CD4-positive, alpha-beta T cell treated with Interleukin-6 at 100 ng/mL for 8 hours (primary cell): ENCODE data around the gene SLC25A45.

Source experiments
- DNase-seq: peaks from one replicate; pipeline ENCODE4 v3.0.0-alpha.2; 2020; ENCODE audit warnings: mixed read lengths, low spot score

Gene SLC25A45

DNA sequence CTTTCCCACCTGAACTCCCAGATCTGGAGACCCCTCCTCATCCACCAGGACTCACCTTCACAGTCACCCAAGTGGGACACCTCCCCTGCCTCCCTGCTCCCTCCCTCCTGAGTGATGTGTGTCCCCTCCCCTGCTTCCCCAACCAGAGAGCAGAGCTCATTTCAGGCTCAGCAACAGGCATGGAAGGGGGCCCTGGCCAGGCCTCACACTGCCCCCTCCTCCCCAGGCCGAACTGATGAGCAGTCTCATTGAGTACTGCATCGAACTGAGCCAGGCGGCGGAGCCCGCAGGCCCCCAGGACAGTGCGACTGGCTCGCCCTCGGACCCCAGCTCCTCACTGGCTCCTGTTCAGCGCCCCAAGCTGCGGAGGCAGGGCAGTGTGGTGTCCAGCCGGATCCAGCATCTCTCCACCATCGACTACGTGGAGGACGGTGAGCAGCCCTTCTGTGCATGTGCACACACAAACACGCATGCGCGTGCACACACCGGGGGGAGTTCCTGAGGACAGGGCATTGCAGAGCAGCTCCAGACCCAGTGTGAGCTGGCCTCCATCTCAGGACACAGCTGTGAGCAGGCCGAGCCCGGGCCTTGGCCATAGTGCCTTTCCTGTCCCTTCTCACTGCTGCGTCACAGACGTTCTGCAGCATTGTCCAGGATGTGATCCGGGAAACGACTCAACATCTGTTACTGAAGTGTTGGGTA, 22.3 kb upstream of the SLC25A45 start:
- no peak for DNase-seq

- no peak for DNase-seq
Observed at GRCh38 chr11:65404210-65404609, 21.8 kb upstream of the SLC25A45 start.

- no peak for DNase-seq
Observed at GRCh38 chr11:65403607-65404121, 21.2 kb upstream of the SLC25A45 start.

- no peak for DNase-seq
Observed at GRCh38 chr11:65402790-65403189, 20.3 kb upstream of the SLC25A45 start.

DNA sequence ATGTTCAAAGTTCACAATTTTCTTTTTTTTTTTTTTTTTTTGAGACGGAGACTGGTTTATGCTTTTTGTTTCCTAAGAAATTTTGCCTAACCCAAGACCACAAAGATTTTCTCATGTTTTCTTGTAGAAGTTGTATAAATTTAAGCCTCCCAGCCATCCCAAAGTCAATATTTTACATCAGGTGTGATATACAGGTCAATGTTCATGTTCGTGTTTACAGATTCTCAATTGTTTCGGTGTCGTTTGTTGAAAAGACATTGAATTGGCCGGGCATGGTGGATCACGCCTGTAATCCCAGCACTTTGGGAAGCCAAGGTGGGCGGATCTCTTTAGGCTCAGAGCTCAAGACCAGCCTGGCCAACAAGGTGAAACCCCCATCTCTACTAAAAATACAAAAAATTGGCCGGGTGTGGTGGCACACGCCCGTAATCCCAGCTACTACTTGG, 19.4 kb upstream of the SLC25A45 start:
- no peak for DNase-seq

DNA sequence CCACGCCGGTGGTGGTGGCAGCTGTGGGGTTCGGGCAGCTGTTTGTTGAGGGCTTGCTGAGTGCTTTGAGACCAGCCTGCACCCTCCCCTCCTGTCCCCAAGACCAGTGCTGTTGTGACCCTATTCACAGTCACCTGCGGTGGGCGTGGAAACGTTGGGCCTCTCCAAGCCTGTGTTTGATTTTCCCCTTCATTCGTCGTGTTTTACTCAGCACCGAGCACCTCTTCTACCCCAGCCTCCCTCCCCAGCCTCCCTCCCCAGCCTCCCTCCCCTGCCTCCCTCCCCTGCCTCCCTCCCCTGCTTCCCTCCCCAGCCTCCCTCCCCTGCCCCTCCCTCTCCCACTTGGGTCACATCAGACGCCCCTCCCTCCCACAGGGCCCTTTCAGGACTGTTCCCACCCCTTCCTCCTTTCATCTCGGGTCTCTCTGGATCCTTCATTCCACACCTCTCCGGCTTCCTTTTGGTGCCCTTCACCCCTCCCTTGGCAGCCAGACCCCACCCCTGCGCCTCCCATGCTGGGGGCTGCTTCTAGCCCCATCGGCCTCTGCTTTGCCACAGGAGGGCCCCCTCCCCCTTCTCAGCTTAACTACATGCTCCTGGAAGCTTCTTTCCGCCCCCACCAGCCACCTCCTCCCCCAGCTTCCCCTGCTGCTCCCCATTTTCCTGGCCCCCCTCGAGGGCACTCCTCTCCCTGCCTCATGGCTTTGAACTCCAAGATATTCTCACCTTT, 18.8 kb upstream of the SLC25A45 start:
- DNase-seq, result no peak

DNA sequence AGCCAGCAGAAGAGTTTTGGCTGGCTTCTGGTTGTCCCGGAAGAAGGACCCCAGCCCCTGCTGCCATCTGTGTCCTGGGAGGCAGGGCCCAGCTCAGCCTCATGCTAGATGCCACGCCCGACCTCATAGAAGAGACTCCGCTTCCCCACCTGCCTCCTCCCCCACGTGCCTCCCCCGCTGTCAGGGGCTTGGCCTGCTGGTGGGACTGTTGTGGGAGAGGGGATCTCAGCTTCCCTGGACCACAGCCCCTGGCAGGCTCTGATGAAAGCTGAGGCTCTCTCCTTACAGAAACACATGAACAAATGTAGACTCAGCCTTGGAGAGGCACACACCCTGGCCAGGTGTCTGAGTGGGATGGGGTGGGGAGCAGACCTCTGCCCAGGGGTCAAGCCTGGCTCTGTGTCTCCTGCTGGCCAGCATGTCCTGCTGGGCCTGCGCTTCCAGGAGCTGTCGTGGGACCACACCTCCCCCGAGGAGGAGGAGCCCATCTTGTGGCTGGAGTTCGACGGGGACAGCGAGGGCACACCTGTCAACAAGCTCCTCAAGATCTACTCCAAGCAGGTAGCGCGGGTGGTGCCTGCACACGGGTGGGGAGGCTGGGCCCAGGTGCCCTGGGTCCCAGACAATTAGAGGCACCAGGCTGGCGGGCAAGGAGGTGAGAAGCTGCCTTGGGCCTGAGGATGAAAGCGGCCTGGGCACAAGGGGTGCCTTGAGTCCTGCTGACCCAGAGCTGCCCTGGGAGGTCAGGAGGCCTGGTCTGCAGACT, 18.0 kb upstream of the SLC25A45 start:
- DNase-seq, result no peak

- no peak for DNase-seq
Observed at GRCh38 chr11:65399845-65400244, 17.4 kb upstream of the SLC25A45 start.

- DNase-seq, result no peak
Observed at GRCh38 chr11:65399249-65399648, 16.8 kb upstream of the SLC25A45 start.

GRCh38 chr11:65398362-65398910, 16.0 kb upstream of the SLC25A45 start:
- DNase-seq, result no peak

- no peak for DNase-seq
Observed at GRCh38 chr11:65396769-65397745, 14.6 kb upstream of the SLC25A45 start.

- DNase-seq, result no peak
Observed at GRCh38 chr11:65395961-65396530, 13.6 kb upstream of the SLC25A45 start.

DNA sequence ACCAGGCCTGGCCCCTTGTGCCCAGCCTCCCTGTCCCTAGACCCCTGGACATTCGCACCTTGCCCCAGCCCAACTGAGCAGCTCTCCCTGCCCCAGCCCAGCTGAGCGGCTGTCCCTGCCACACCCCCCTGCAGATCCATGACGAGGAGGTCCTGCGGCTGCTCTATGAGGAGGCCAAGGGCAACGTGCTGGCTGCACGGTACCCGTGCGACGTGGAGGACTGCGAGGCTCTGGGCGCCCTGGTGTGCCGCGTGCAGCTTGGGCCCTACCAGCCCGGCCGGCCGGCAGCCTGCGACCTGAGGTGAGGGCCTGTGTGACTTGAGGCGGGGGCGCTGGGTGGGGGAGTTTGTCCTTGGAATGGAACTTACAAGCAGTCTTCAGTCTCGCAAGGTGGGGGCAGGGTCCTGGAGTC, 11.7 kb upstream of the SLC25A45 start:
- DNase-seq, result no peak

DNA sequence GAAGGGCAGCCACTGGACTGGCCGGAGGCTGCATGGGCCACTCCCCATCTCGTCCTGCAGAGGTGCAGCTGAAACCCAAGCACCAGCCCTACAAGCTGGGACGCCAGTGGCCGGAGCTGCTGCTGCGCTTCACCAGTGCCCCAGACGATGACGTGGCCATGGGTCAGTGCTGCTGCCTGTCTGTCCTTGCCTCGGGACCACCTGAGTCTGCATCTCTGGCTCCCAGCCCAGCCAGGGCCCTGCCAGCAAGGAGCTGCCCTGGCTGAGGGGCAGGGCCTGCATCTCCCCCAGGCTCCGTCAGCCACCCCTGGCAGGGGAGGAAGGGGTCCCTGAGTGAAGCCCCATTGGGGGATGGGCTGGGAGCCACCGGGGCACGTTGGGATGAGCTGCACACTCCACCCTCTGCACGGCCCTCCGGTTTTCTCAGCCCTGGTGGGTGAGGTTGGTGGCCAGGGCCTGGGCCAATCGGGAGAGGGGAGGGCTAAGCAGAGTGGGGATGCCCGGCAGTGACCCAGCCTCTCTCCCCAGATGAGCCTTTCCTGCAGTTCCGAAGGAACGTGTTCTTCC, 11.2 kb upstream of the SLC25A45 start:
- DNase-seq, result no peak

GRCh38 chr11:65392899-65393298, 10.5 kb upstream of the SLC25A45 start:
- no peak for DNase-seq

DNA sequence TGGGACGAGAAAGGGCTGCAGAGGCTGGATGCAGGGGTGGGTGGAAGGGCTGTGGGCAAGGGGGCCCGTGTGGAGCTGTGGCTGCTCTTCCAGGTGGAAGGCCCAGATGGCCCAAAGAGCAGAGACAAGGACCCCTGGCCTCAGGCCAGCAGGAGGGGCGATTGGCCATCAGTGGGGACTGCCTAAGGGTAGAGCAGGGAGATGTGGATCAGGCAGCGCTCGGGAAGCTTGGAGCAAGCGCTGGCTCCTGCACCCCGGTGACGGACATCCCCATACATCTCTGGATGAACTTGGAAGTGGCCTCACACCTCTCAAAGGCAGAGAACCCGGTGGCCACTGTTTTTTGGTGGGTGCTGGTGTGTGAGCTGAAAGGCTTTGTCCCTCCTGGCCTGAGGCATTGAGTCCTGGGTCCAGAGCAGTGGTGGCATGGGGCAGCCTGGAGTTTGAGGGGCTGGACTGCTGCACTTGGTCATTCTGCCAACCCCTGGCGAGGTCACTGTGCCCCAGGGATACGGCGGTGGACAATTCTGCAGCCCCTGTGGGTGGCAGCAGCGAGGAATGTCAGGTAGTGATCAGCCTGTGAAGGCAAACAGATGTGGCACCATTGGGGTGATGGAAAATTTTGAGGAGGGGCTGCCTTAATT, 9.9 kb upstream of the SLC25A45 start:
- no peak for DNase-seq

DNA sequence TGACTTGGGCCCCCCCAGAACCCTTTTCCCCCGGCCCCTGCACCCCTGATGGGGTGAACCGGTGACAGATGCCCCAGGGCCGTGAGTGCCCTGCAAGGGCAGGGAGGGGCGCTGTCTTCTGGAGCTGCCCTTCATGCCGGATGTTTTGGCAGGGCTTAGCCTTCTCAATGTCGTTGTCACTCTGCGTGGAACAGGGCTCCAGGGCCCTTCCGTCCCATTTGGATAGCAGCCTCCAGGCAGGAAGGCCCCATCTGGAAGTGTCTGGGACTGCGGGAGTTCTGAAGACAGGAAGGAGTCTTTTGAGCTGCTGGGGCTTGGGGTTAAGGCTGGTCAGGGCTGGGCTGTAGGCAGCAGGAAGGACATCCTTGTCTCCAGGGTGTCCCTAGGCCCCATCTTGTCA, 8.6 kb upstream of the SLC25A45 start:
- no peak for DNase-seq

GRCh38 chr11:65390099-65390941, 7.9 kb upstream of the SLC25A45 start:
- DNase-seq, result no peak
